Panc1 (cell line): ENCODE results near the gene LSM6. TPM values are rescaled to one million over a fixed set of nuclear protein-coding genes. Genes with fewer than 3 reads are reported as not detected.

ENCODE experiments used
- ATAC-seq: fragments of 200-7000 bp; cut with Tn5 transposase; 2 replicates; pipeline ENCODE4 v1.9.1; 2020; ENCODE audit warnings: mild to moderate bottlenecking, moderate library complexity
- BruUV-seq: library from RNA; stranded (reverse); fragments of 400-500 nt; replicated peaks from 2 replicates; lab custom pipeline; 2021; lab: Mats Ljungman, UMichigan
- CTCF ChIA-PET: fragments of 300-600 bp; sonication (Branson Sonifier 250); formaldehyde crosslinking; loops from one replicate; lab custom pipeline; 2022; ENCODE audit warnings: antibody characterized with exemption; lab: Charles Lee
- POLR2A ChIA-PET: fragments of 300-600 bp; sonication (Branson Sonifier 250); formaldehyde crosslinking; loops from one replicate; lab custom pipeline; 2022; ENCODE audit warnings: antibody characterized with exemption; lab: Charles Lee
- DNase-seq: peaks from one replicate; pipeline ENCODE4 v3.0.0-alpha.2; 2010; ENCODE audit warnings: low read depth, low spot score
- H3K27ac ChIP-seq: 2 replicates; pipeline ENCODE4 v1.5.1; 2011; ENCODE audit warnings: mild to moderate bottlenecking, low read length, inconsistent platforms
- H3K27me3 ChIP-seq: fragments of 200-500 bp; sonication (Bioruptor generic); 2 replicates; pipeline ENCODE4 v1.6.0; 2014; ENCODE audit warnings: low read length, inconsistent platforms; ENCODE audit not compliant: control insufficient read depth, insufficient read depth
- H3K36me3 ChIP-seq: fragments of 200-500 bp; sonication (Bioruptor generic); 2 replicates; pipeline ENCODE4 v1.5.1; 2014; ENCODE audit warnings: inconsistent platforms, mild to moderate bottlenecking, low read length, moderate library complexity; ENCODE audit not compliant: control insufficient read depth, insufficient read depth
- H3K4me1 ChIP-seq: 2 replicates; pipeline ENCODE4 v1.5.1; 2011; ENCODE audit warnings: inconsistent platforms, mild to moderate bottlenecking, low read length, moderate library complexity; ENCODE audit not compliant: control insufficient read depth, insufficient read depth
- H3K4me3 ChIP-seq, 2 experiments: 2 replicates each; pipeline ENCODE4 v1.5.1; 2011 to 2012; ENCODE audit warnings: low read depth in 2 of 2, low read length in 2 of 2, mild to moderate bottlenecking in 2 of 2, inconsistent platforms in 1 of 2, moderate library complexity in 1 of 2
- H3K9me3 ChIP-seq: fragments of 200-500 bp; sonication (Bioruptor generic); 2 replicates; pipeline ENCODE4 v1.5.1; 2014; ENCODE audit warnings: low read depth, mild to moderate bottlenecking, inconsistent platforms, low read length, moderate library complexity; ENCODE audit not compliant: control insufficient read depth, insufficient read depth
- CTCF ChIP-seq: fragments of 450-650 bp; IDR thresholded peaks from 2 replicates; pipeline ENCODE4 v1.5.1; 2017; ENCODE audit warnings: mild to moderate bottlenecking
- POLR2AphosphoS5 ChIP-seq: IDR thresholded peaks from 2 replicates; pipeline ENCODE4 v1.6.1; 2012; ENCODE audit warnings: mild to moderate bottlenecking, low read depth, low read length, moderate library complexity
- SIN3A ChIP-seq: IDR thresholded peaks from 2 replicates; pipeline ENCODE4 v1.6.1; 2012; ENCODE audit warnings: low read depth, mild to moderate bottlenecking, low read length, moderate library complexity, borderline replicate concordance; ENCODE audit not compliant: insufficient read depth
- TCF7L2 ChIP-seq: IDR thresholded peaks from 2 replicates; pipeline ENCODE4 v1.6.1; 2011; ENCODE audit warnings: mild to moderate bottlenecking, low read depth, low read length, inconsistent platforms
- in situ Hi-C: cut with HindIII; loops from 2 replicates; pipeline ENCODE4 v1.10.0; 2016; ENCODE audit warnings: low sequenced_read_pairs, low pct_unique_long_range_greater_than_20kb
- intact Hi-C: fragments of 100-400 bp; cut with micrococcal nuclease; formaldehyde crosslinking; loops from one replicate; pipeline ENCODE4 v1.10.0; 2022; ENCODE audit not compliant: unreplicated experiment
- total RNA-seq: library from RNA; stranded (reverse); gene quantifications from one replicate; pipeline ENCODE4 v1.2.1, GENCODE V29; 2021; ENCODE audit not compliant: unreplicated experiment
- TF ChIP-seq, protein P1 (sequence below), 2 experiments: IDR thresholded peaks; 2 replicates each; pipeline ENCODE4 v1.6.1; 2011 to 2012; ENCODE audit warnings: low read depth in 2 of 2, control low read depth in 1 of 2, low read length in 1 of 2, mild to moderate bottlenecking in 1 of 2, moderate library complexity in 1 of 2; ENCODE audit not compliant: insufficient read depth in 1 of 2

The LSM6 gene
- total RNA-seq, 1 experiment from 2014 or later, result 15.9 TPM

GRCh38 chr4:146142768-146143167 lies 32.8 kb upstream of the LSM6 start:
- no peak for DNase-seq
- Histone ChIP-seq H3K4me3 (no peak overlapping the region), H3K9me3 (no peaks in the 10 kb centered on the region), H3K36me3 (no peaks in the 10 kb centered on the region), H3K4me1 (no peaks in the 10 kb centered on the region), H3K27ac (no peak overlapping the region), H3K27me3 (no peaks in the 10 kb centered on the region)
- no peak for ATAC-seq
- CTCF ChIA-PET, result no interaction called here
- intact Hi-C loops, result no loop called here
- no peak for TF ChIP-seq CTCF
- no peak for TF ChIP-seq POLR2AphosphoS5
- TF ChIP-seq SIN3A, result no peak
- TF ChIP-seq, protein P1, sequence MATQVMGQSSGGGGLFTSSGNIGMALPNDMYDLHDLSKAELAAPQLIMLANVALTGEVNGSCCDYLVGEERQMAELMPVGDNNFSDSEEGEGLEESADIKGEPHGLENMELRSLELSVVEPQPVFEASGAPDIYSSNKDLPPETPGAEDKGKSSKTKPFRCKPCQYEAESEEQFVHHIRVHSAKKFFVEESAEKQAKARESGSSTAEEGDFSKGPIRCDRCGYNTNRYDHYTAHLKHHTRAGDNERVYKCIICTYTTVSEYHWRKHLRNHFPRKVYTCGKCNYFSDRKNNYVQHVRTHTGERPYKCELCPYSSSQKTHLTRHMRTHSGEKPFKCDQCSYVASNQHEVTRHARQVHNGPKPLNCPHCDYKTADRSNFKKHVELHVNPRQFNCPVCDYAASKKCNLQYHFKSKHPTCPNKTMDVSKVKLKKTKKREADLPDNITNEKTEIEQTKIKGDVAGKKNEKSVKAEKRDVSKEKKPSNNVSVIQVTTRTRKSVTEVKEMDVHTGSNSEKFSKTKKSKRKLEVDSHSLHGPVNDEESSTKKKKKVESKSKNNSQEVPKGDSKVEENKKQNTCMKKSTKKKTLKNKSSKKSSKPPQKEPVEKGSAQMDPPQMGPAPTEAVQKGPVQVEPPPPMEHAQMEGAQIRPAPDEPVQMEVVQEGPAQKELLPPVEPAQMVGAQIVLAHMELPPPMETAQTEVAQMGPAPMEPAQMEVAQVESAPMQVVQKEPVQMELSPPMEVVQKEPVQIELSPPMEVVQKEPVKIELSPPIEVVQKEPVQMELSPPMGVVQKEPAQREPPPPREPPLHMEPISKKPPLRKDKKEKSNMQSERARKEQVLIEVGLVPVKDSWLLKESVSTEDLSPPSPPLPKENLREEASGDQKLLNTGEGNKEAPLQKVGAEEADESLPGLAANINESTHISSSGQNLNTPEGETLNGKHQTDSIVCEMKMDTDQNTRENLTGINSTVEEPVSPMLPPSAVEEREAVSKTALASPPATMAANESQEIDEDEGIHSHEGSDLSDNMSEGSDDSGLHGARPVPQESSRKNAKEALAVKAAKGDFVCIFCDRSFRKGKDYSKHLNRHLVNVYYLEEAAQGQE (IDR thresholded peaks at IDR 0.05; ENCODE audit: insufficient read depth in 1 of 2, low read depth in 2 of 2, low read length in 1 of 2), result no peak
- TF ChIP-seq TCF7L2, result no peak
- in situ Hi-C loops, result no loop called here
- no TSS peak for BruUV-seq
- POLR2A ChIA-PET, result no interaction called here

DNA sequence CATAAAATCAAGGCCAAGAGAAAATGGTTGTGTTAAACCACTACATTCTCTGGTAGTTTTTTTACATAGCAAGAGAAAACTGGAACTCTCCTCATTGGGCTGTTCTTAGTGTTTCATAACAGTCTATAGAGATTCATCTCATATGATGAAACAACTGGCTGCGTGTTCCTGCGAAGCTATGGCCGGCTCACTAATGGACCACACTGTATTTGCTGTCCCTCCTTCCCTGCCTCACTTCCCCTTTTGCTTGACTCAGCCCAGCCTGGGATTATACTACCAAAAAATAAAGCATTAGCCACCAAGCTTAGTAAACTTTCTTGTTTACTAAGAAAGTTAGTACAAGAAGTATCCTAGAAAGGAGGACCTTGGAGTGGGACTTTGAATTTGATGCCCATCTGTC lies 31.6 kb upstream of the LSM6 start:
- in situ Hi-C loops, result no loop called here
- intact Hi-C loops, result no loop called here
- TF ChIP-seq POLR2AphosphoS5 (no peak), CTCF (no peak)
- ChIA-PET CTCF (no interaction called here), POLR2A (no interaction called here)
- Histone ChIP-seq H3K4me3 (no peak overlapping the region), H3K9me3 (no peaks in the 10 kb centered on the region), H3K4me1 (no peaks in the 10 kb centered on the region), H3K27me3 (no peaks in the 10 kb centered on the region), H3K36me3 (no peaks in the 10 kb centered on the region), H3K27ac (no peak overlapping the region)
- DNase-seq (no peak), ATAC-seq (no peak)
- BruUV-seq, result no TSS peak
